IPS-NIHi7 (cell line): ENCODE results near the gene AUH.

ENCODE experiments used
- DNase-seq: peaks from one replicate; pipeline ENCODE4 v3.0.0; 2012; ENCODE audit warnings: mixed read lengths; ENCODE audit errors: extremely low spot score

AUH gene

GRCh38 chr9:91295357-91295756 is 66.4 kb downstream of the AUH start:
- DNase-seq: no peak

- no peak for DNase-seq
These were observed 69.9 kb downstream of the AUH start for GRCh38 chr9:91291866-91292265.

GRCh38 chr9:91289244-91289643 is 72.5 kb downstream of the AUH start:
- no peak for DNase-seq

GRCh38 chr9:91285729-91286353 is 75.9 kb downstream of the AUH start:
- no peak for DNase-seq

- no peak for DNase-seq
These were observed 79.4 kb downstream of the AUH start for GRCh38 chr9:91282292-91282691.

- no peak for DNase-seq
These were observed 82.2 kb downstream of the AUH start for GRCh38 chr9:91279296-91280204.

GRCh38 chr9:91276513-91276912 is 85.2 kb downstream of the AUH start:
- DNase-seq: no peak

GRCh38 chr9:91275655-91276054 is 86.1 kb downstream of the AUH start:
- DNase-seq: no peak

GRCh38 chr9:91274949-91275492 is 86.7 kb downstream of the AUH start:
- no peak for DNase-seq

GRCh38 chr9:91273853-91274552 is 87.7 kb downstream of the AUH start:
- DNase-seq: no peak

GRCh38 chr9:91271156-91271555 is 90.6 kb downstream of the AUH start:
- DNase-seq: no peak

GRCh38 chr9:91269907-91270491 is 91.7 kb downstream of the AUH start:
- DNase-seq: peak; percentile 13

- no peak for DNase-seq
These were observed 95.3 kb downstream of the AUH start for GRCh38 chr9:91266448-91266847.

GRCh38 chr9:91265514-91265913 is 96.2 kb downstream of the AUH start:
- no peak for DNase-seq

- no peak for DNase-seq
These were observed 100.3 kb downstream of the AUH start for GRCh38 chr9:91261417-91261816.

GRCh38 chr9:91259162-91259561 is 102.6 kb downstream of the AUH start:
- DNase-seq: no peak

GRCh38 chr9:91258451-91258850 is 103.3 kb downstream of the AUH start:
- no peak for DNase-seq

- no peak for DNase-seq
These were observed 105.5 kb downstream of the AUH start for GRCh38 chr9:91256235-91256634.

GRCh38 chr9:91255327-91255726 is 106.4 kb downstream of the AUH start:
- no peak for DNase-seq

GRCh38 chr9:91253488-91253887 is 108.2 kb downstream of the AUH start:
- DNase-seq: peak; percentile 34

GRCh38 chr9:91248707-91249106 is 113.0 kb downstream of the AUH start:
- no peak for DNase-seq

- no peak for DNase-seq
These were observed 114.4 kb downstream of the AUH start for GRCh38 chr9:91247278-91247677.
